Skeletal muscle tissue (tissue), 4 donors: ENCODE data around the gene ALDH4A1. TPM values are rescaled to one million over a fixed set of nuclear protein-coding genes. Genes with fewer than 3 reads are reported as not detected.
A peak's percentile ranks its signal among the peaks of the same experiment; 100 is the strongest.

Source experiments
- H3K27ac ChIP-seq: one replicate; pipeline ENCODE4 v1.7.0; 2013; ENCODE audit warnings: mild to moderate bottlenecking, low read depth, low read length, inconsistent platforms
- H3K27me3 ChIP-seq, 3 donors: one replicate each; pipeline ENCODE4 v1.7.0; 2013; ENCODE audit warnings: low read length in 3 of 3; ENCODE audit not compliant: control insufficient read depth in 3 of 3, insufficient read depth in 3 of 3
- H3K36me3 ChIP-seq, 3 donors: one replicate each; pipeline ENCODE4 v1.7.0; 2013; ENCODE audit warnings: low read length in 3 of 3; ENCODE audit not compliant: control insufficient read depth in 3 of 3, insufficient read depth in 3 of 3
- H3K4me1 ChIP-seq, 3 donors: one replicate each; pipeline ENCODE4 v1.7.0; 2013; ENCODE audit warnings: low read length in 3 of 3, mild to moderate bottlenecking in 3 of 3; ENCODE audit not compliant: control insufficient read depth in 3 of 3, insufficient read depth in 3 of 3
- H3K4me3 ChIP-seq, 3 donors: one replicate each; pipeline ENCODE4 v1.7.0; 2013; ENCODE audit warnings: low read length in 3 of 3
- H3K9ac ChIP-seq, 3 donors: one replicate each; pipeline ENCODE4 v1.7.0; 2013; ENCODE audit warnings: low read length in 3 of 3, mild to moderate bottlenecking in 3 of 3, moderate library complexity in 2 of 3, low read depth in 1 of 3
- H3K9me3 ChIP-seq, 3 donors: one replicate each; pipeline ENCODE4 v1.7.0; 2013; ENCODE audit warnings: low read length in 3 of 3; ENCODE audit not compliant: control insufficient read depth in 3 of 3
- total RNA-seq: library from RNA; depleted of rRNA; stranded (reverse); fragments of >200 nt; gene quantifications from one replicate; pipeline ENCODE4 v1.2.3, GENCODE V29; 2014
- donor health status: Osteomylitis.

ALDH4A1 gene
- total RNA-seq, 1 donor from 2014 or later = 6.3 TPM

DNA sequence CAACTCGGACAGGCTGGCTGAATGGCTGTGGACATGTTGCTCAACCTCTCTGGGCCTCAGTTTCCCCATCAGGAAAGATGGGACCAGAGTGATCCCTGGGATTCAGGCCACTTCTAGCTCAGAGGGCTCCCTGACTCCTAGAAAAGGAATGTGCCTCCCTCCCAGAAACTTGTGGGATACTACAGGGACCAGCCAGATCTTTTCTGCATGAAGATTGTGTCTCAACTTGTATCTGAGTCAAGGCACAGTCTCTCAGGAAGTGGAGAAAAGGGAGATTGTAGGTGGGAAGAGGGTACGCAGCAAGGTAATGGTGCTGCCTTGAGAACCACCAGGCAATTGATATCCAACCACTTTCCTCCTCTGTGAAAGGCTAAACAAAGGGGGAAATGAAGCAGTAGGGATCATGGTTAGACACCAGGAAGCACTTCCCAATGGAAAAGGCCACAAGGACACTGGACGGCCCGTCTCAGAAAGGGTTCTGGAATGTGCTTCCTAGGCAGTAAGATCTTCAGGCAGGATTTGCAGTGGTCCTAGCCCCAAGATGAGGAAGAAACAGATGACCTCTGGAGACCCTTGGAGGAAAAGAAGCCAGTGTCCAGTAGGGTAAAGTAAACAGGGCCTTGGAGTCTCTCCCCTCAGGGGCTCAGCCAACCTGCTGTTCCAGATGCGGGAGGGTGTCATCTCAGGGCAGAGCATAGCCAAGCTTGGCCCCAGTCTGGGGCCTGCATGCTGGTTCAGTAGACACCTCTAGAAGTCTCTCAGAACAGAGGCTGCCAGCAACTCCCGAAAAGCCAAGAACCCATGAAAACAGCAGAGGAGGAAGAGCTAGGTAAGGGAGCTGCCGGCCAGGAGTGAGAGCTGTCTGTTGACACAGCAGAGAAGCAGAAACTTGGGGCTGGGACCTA, 37.3 kb upstream of the ALDH4A1 start:
- H3K9ac ChIP-seq = peak overlapping the region in 1 of 3 donors; percentile 46

DNA sequence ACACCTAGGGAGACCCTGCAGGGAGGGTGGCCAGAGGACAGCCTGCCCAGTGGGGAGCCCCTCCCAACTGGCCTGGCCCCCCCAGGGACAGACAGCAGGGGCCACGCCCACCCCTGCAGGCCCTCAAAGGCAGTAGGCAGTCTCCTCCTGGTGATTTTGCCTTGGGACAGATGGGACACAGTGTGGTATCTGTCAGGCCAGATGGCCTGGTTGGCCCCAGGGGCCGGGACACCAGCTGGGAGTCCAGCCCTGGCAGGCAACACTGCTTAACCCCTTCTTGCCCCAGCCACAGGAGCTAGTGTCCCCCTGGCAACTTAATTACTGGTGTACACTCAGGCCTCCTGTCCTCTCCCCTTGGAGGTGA, 36.3 kb upstream of the ALDH4A1 start:
- peak overlapping the region in 1 of 3 donors; percentile 20 for H3K9ac ChIP-seq
- no peak overlapping the region for H3K27ac ChIP-seq
- H3K4me1 ChIP-seq = peaks cover 40 to 44% (median 43%) of the 10 kb centered on the region in 3 donors

More for the DNA sequence above, 37.3 kb upstream of the ALDH4A1 start:
- Histone ChIP-seq H3K9me3 (no peaks in the 10 kb centered on the region), H3K27me3 (no peaks in the 10 kb centered on the region), H3K4me1 (peaks cover 43 to 51% (median 47%) of the 10 kb centered on the region in 3 donors), H3K36me3 (no peaks in the 10 kb centered on the region), H3K4me3 (no peak overlapping the region), H3K27ac (no peak overlapping the region)

DNA sequence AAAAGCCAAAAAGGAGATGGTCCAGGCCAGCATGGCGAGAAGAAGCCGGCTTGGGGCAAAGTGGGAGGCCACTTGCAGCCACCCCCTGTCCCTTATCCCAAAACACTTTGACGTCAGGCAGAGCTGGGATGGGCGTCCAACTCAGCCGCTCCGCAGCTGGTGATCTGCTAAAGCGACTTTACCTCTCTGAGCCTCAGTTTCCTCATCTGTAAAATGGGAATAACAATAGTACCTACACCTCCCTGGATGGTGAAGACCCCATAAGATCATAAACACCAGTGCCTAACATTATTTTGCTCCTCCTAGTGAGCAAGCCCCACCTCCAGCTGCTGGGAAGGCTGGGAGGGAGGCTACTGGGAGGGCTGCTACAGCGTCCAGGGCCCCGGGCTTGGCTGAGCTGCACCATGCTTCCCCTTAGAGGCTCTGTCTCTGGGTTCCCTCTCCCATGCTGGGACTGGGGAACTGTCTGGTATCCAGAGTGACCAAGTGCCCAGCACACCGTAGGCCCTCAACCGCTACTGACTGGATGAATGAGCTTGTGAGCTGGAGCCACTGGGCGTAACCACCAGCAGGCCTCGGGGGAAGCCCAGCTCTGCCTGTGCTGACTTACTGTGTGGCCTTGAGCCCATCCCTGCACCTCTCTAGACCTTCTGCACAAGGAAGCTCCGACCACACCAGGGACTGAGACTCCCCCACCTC, 35.8 kb upstream of the ALDH4A1 start:
- H3K36me3 ChIP-seq = no peaks in the 10 kb centered on the region
- no peak overlapping the region for H3K27ac ChIP-seq
- peaks cover 40 to 44% (median 40%) of the 10 kb centered on the region in 3 donors for H3K4me1 ChIP-seq
- H3K4me3 ChIP-seq = no peak overlapping the region
- H3K9me3 ChIP-seq = no peaks in the 10 kb centered on the region
- H3K9ac ChIP-seq = peak overlapping the region in 1 of 3 donors; percentile 20
- no peaks in the 10 kb centered on the region for H3K27me3 ChIP-seq

More for the DNA sequence above, 36.3 kb upstream of the ALDH4A1 start:
- Histone ChIP-seq H3K36me3 (no peaks in the 10 kb centered on the region), H3K27me3 (no peaks in the 10 kb centered on the region), H3K4me3 (peak overlapping the region in 1 of 3 donors; percentile 6), H3K9me3 (no peaks in the 10 kb centered on the region)

DNA sequence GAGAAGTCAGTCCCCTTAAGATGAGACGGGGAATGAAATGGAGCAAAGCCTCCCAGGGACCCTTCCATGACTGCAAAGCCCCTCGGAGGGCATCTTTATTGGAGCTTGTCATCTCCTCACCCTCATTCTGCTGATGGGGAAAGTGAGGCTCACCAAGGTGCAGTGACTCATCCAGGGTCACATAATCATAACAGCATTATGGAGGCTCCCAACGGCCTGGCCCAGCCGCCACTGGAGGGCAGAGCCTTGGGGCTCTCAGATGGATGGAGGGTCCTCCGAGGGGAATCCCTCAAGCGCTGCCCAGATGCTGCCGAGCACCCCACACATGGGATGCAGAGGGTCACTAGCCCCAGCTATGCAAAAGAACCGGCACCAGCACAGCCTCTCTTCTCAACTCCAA, 35.2 kb upstream of the ALDH4A1 start:
- Histone ChIP-seq H3K4me1 (peaks cover 40 to 43% (median 40%) of the 10 kb centered on the region in 3 donors), H3K36me3 (no peaks in the 10 kb centered on the region), H3K9ac (peak overlapping the region in 1 of 3 donors; percentile 3), H3K9me3 (no peaks in the 10 kb centered on the region), H3K4me3 (no peak overlapping the region), H3K27ac (no peak overlapping the region), H3K27me3 (no peaks in the 10 kb centered on the region)

DNA sequence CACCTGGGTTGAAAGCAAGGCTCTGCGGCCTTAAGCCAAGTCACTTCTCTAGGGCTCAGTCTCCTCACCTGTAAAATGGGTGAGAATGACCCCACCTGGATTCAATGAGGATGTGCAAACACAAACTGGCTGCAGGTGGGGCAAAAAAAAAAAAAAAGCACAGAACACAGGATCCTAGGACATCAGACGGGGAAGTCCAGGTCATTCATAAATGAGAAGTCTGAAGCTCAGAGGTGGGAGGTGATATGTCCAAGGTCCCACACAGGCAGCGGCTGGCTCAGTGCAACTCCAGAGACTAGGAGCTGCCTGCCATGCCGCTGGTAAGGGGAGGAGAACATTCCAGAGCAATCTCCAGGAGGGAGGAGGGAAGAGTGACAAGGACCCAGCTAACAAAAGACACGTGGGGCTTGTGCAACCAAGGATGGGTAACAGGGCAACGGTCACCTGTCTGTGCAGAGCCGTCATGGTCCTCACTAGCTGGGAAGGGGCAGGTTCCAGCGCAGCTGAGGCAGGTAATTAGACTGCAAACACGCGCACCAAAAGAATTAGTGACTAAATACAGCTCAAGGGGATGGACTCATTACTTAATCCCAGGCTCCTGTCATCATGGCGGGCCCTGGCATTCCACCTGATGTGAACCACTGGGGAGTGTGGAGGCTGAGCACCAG, 34.6 kb upstream of the ALDH4A1 start:
- H3K4me3 ChIP-seq = no peak overlapping the region
- H3K9me3 ChIP-seq = no peaks in the 10 kb centered on the region
- peaks cover 37 to 40% (median 37%) of the 10 kb centered on the region in 3 donors for H3K4me1 ChIP-seq
- no peak overlapping the region for H3K9ac ChIP-seq
- H3K36me3 ChIP-seq = no peaks in the 10 kb centered on the region
- no peak overlapping the region for H3K27ac ChIP-seq
- no peaks in the 10 kb centered on the region for H3K27me3 ChIP-seq

DNA sequence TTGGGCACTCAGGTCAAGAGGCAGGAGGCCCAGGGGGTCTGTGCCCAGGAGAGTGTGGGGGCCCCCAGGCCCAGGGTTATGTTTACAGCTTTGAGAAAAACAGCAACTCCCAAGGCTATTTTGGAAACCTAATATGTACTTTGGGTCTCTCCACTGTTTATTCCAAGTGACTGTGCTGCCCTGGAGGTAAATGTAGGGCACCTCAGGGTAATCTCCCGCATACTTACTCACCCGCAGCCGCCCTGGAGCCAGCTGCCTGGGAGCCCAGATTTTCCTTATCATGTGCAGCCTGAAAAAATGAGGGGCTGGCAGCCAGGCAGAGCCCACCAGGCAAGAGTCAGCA, 34.1 kb upstream of the ALDH4A1 start:
- Histone ChIP-seq H3K36me3 (no peaks in the 10 kb centered on the region), H3K9ac (no peak overlapping the region), H3K27me3 (no peaks in the 10 kb centered on the region), H3K4me1 (peaks cover 32 to 35% (median 32%) of the 10 kb centered on the region in 3 donors), H3K9me3 (no peaks in the 10 kb centered on the region), H3K27ac (no peak overlapping the region), H3K4me3 (no peak overlapping the region)

DNA sequence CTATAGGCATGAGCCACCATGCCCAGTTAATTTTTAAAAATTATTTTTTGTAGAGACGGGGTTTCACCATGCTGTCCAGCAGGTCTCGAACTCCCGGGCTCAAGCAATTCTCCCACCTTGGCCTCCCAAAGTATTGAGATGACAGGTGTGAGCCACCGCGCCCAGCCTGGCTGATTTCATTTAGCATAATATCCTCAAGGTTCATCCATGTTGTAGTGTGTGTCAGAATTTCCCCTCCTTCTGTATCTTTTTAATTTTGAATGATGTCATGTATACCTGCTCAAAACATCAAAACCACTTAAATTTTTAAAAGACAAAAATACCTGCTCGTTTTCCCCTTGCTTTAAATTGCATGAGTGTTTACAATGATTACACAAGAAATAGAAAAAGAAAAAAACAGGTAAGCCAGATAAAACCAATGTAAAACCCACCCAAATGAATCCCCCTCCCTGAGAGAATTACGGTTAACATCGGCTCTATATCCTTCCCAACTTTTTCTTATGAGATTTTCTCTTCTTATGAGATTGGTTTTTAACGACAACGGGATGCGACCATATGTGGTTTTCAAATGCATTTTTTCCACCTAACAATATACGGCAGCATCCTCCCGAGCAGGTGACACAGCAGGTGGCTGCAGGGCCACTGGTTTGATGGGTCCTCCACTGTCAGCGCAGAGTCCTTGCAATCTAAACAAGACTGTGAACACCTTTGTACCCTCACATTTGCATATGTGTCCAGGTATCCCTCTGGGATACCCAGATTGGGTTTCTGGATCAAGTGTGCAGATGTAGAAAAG, 32.0 kb upstream of the ALDH4A1 start:
- no peaks in the 10 kb centered on the region for H3K36me3 ChIP-seq
- H3K4me1 ChIP-seq = peaks cover 16 to 23% (median 21%) of the 10 kb centered on the region in 3 donors
- H3K9ac ChIP-seq = no peak overlapping the region
- no peaks in the 10 kb centered on the region for H3K9me3 ChIP-seq
- H3K27me3 ChIP-seq = no peaks in the 10 kb centered on the region
- no peak overlapping the region for H3K4me3 ChIP-seq
- H3K27ac ChIP-seq = no peak overlapping the region

DNA sequence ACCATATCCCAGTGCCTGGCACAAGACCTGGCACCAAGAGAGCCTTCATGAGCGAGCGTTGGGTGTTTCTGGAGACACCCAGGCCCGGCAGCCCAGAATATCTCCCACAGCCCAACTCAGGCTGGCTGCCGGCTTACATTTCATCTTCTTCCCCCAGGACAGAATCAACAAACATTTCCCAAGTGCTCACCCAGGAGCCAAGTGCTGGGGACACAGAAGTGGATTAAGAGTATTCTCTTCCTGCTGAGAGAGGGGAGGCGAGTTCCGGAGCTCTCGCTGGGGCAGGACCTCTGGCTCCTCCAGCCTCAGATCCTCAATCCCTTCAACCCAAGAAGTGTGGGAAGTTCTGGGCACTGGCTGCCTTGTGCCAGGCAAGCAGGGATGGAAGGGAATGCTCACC, 30.5 kb upstream of the ALDH4A1 start:
- Histone ChIP-seq H3K36me3 (no peaks in the 10 kb centered on the region), H3K9me3 (no peaks in the 10 kb centered on the region), H3K27me3 (no peaks in the 10 kb centered on the region), H3K4me3 (no peak overlapping the region), H3K4me1 (peaks cover 14 to 18% (median 16%) of the 10 kb centered on the region in 3 donors), H3K27ac (no peak overlapping the region), H3K9ac (no peak overlapping the region)

DNA sequence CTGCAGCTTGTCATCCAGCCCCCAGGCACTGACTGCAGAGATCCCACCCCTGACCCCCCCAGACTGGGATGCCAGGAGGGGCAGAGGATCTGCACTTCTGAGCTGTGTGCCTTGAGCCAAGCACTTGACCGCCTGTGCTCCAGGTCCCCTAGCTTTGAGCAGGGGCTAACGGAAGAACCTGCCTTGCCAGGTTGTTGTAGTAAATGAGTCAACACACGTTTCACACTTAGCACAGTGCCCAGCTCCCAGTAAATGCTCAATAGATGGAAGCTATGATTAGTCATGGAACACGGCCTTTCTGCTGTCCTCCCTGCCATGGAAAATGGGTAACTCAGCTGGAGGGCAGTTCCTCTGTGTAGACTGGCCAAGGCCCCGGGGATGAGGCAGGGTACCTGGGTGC, 30.0 kb upstream of the ALDH4A1 start:
- Histone ChIP-seq H3K27ac (no peak overlapping the region), H3K27me3 (no peaks in the 10 kb centered on the region), H3K9ac (no peak overlapping the region), H3K4me1 (peaks cover 14 to 20% (median 18%) of the 10 kb centered on the region in 3 donors), H3K4me3 (no peak overlapping the region), H3K9me3 (no peaks in the 10 kb centered on the region), H3K36me3 (no peaks in the 10 kb centered on the region)
